HG03457 (cell line): ENCODE measurements around the gene ZDHHC11B.
"Not testable (repeated sequence)": the region's sequence is repeated elsewhere in the genome, so short reads cannot be mapped to it uniquely, and the experiment has no call there.

Source experiments
- ATAC-seq: cut with Tn5 transposase; IDR thresholded peaks from one replicate; pipeline ENCODE4 v1.9.1; 2021; ENCODE audit warnings: moderate number of reproducible peaks; ENCODE audit not compliant: unreplicated experiment

The ZDHHC11B gene

DNA sequence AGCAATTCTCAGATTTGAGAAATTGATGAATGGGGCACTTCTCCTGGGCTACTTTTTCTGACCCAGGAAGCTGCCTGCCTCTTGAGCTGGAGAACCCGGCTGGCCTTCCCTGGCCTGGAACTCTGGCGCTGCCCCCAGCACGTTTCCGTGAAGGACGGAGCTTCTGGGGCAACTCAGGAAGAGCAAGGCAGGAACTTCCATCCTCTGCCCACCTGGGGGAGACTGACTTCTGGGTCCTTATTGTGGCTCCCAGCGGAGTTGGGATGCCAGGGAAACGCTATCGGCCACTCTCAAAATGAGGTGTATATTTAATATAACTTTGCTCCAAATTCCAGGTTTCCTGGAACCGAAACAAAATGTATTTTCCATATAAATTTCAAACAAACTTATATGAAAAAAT is 57.4 kb downstream of the ZDHHC11B start:
- ATAC-seq: not testable (repeated sequence)

DNA sequence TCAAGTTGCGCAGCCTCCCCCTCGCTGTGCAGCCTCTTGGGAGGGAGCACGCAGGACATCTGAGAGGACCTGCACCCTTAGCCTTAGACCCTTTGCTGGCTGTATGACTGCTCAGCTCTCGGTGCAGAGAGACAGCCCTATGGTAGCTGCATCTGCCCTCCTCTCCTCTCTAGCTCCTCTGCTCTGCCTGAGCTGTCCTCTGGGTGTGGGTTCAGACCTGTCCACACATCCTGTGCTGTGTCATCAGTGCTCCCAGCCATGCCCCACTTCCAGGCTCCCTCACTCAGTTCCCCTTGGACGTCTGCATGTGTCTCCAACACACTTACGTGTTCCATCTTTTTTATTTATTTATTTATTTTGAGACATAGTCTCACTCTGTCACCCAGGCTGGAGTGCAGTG is 60.7 kb downstream of the ZDHHC11B start:
- ATAC-seq: not testable (repeated sequence)

GRCh38 chr5:723309-723708 is 61.2 kb downstream of the ZDHHC11B start:
- not testable (repeated sequence) for ATAC-seq

GRCh38 chr5:719379-719778 is 65.2 kb downstream of the ZDHHC11B start:
- ATAC-seq: not testable (repeated sequence)

GRCh38 chr5:717143-717542 is 67.4 kb downstream of the ZDHHC11B start:
- ATAC-seq: no peak

DNA sequence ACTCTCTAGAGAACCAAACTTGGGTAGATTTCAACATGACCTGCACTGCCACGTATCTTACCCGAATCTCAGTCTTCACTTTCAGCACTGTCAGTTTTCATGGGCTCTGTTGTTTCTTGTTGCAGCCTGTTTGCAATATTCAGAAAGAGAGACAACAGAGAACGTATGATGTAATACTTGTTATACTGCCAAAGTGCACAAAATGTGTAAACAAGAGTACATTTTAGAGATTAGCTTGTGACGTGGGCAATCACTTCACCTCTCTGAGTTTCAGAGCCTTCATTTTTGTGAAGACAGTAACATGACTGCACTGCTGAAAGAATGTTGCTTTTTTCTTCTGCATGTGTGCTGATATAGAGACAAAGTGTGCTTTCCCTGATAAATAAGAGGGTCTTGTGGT is 67.8 kb downstream of the ZDHHC11B start:
- ATAC-seq: not testable (repeated sequence)

GRCh38 chr5:715636-716035 is 68.9 kb downstream of the ZDHHC11B start:
- ATAC-seq: not testable (repeated sequence)

- ATAC-seq: not testable (repeated sequence)
Measured at GRCh38 chr5:714215-715118, 70.1 kb downstream of the ZDHHC11B start.

GRCh38 chr5:713686-714085 is 70.8 kb downstream of the ZDHHC11B start:
- ATAC-seq: not testable (repeated sequence)

- ATAC-seq: not testable (repeated sequence)
Measured at GRCh38 chr5:708848-709517, 75.5 kb downstream of the ZDHHC11B start.

DNA sequence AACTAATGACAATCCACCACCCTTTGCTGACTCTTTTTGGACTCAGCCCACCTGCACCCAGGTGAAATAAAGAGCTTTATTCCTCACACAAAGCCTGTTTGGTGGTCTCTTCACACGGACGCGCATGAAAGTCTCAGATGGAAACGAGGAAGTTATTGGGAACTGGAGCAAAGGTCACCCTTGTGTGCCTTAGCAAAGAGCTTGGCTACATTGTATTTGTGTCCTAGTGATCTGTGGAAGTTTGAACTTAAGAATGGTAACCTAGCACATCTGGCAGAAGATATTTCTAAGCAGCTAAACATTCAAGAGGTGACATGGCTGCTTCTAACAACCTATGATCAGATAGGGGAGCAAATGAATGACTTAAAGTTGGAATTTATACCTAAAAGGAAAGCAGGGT is 76.2 kb downstream of the ZDHHC11B start:
- not testable (repeated sequence) for ATAC-seq

GRCh38 chr5:706127-706526 is 78.4 kb downstream of the ZDHHC11B start:
- not testable (repeated sequence) for ATAC-seq

GRCh38 chr5:696753-697702 is 87.5 kb downstream of the ZDHHC11B start:
- ATAC-seq: not testable (repeated sequence)

DNA sequence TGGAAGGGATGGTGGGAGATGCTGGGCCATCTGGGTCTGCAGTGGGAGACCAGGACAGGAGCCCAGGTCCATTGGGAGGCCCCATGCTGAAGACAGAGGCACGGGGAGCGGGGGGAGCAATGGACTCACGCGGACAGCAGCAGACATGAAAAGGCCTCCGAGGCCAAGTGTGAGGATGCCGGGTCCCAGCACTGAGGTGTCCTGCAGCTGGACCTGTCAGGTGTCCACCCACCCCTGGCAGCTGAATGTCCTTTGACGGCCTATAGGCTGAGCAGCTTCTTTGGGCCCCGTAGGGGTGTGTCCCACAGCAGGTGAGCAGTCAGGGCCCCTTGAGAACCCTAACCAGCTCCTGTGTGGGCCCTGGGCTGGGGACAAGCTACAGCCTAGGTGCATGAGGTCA is 88.3 kb downstream of the ZDHHC11B start:
- ATAC-seq: not testable (repeated sequence)

GRCh38 chr5:695475-695874 is 89.1 kb downstream of the ZDHHC11B start:
- ATAC-seq: not testable (repeated sequence)

GRCh38 chr5:694042-694431 is 90.5 kb downstream of the ZDHHC11B start:
- not testable (repeated sequence) for ATAC-seq

DNA sequence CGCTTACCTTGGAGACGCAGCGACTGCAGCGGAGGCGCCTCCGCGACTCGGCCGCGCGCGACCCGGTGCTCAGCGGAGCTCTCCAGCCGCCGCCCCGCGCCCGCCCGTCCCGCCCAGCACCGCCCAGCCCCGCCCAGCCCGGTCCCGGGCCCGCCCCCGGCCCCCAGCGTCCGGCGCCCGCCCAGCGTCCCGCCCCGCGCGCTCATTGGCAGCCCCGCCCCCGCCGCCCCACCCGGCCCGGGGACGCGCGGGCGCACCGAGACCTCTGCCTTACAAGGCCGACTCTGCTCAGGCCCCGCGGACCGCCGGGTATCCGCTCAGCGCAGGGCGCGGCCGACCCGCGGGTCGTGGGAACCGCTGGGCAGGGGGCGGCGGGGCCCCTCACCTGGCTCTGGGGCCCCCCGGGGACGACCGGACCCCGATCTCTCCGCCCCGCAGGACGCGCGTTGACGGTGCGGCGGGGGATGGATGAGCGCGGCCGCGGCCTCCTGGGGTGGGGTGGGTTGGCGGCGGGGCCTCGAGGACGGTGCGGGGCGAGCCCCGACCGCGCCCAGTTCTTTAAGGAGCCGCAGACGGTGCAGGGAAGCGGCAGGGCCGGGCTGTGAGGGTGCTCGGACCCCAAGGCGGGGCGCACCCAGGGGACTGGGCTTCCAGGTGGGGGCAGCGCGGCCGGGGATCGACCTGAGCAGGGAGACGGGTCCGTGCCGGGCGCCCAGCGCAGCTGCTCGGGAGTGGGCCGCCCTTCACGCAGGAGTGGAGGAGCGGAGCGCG is 91.1 kb downstream of the ZDHHC11B start, which contains the start of gene TPPP:
TPPP (minus strand) TSS at position 82 of the 771 bp plus-strand sequence. CDS start 15,292 bp downstream, outside the sequence.
- not testable (repeated sequence) for ATAC-seq

GRCh38 chr5:692529-693041 is 91.9 kb downstream of the ZDHHC11B start:
- not testable (repeated sequence) for ATAC-seq

- ATAC-seq: no peak
Measured at GRCh38 chr5:691817-692528, 92.6 kb downstream of the ZDHHC11B start.
